Stimulated activated CD8-positive, alpha-beta memory T cell treated with anti-CD3 and anti-CD28 coated beads, Interleukin-15, amount 100 ng/mL, for 4 hours (primary cell): Measurements from ENCODE around the gene ITGAL.
"Not testable (repeated sequence)": the region's sequence is repeated elsewhere in the genome, so short reads cannot be mapped to it uniquely, and the experiment has no call there.

Source experiments
- DNase-seq, 2 donors: peaks; one replicate each; pipeline ENCODE4 v3.0.0-alpha.2; 2020; ENCODE audit warnings: low read depth in 2 of 2

The ITGAL gene

DNA sequence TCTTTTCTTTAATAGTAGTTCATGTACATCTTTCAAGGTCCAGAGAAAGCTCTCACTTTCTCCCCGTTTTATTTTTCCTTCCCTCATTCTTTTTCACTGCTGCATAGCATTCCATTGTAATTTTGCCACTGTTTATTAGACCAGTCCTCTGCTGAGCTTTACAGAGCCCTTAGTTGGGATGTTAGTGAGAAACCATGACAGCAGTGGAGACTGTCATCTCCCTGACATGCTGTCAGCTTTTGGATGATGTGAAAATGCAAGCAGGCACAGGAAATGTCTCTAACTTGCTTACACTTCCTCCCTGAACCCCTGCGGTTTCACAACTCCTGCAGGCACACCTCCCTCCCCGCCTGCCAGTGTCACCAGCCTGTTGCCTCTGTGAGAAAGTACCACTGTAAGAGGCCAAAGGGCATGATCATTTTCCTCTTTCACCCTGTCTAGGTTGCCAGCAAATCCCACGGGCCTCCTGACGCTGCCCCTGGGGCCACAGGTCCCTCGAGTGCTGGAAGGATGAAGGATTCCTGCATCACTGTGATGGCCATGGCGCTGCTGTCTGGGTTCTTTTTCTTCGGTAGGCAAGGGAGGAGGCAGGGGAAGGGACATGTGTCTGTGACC, at the start of gene ITGAL:
ITGAL (plus strand) TSS at position 415 of the 615 bp plus-strand sequence; CDS start at position 511, 96 bp downstream.
- peak; percentile 73 to 80 for DNase-seq

GRCh38 chr16:30428055-30428454, 44.5 kb upstream of the ITGAL start:
- no peak for DNase-seq

- no peak for DNase-seq
Observed at GRCh38 chr16:30429418-30429677, 43.2 kb upstream of the ITGAL start.

DNA sequence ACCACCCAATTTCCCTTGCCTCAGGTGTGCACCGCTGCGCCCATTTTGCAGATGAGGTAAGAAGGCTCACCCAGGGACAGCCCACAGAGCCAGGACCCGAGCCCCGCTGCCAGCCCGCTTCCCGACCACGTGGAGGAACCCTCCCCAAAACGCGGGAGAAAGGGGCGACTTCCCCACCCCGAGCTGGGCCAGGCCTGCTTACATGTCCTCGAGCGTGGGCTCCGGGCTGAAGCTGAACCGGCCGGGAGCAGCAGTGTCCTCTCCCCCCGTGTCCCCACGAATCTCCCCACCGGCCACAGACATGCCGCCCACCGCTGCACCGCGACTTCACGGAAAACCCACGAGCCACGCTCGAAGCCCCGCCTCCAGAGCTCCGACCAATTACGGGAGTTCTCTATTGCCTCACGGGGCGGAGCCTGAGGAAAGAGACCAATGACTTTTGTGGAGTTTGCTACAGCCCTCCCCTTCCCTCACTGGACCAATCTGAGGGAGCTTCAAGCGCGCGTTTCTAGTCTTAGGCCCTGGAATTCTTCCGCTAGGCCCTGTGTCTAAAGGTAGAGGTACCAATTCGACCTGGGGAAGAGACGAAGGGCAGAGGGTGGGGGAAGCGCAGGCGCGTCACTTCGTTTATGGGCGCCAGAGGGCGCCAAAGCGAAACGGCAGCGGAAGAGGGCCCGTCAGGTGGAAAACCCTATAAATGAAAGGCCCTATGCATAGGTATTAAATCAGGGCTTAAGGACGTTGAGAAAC, 42.7 kb upstream of the ITGAL start, which contains the start of gene DCTPP1:
DCTPP1 (minus strand) TSS at position 353 of the 750 bp plus-strand sequence; CDS start at position 303, 50 bp downstream.
- DNase-seq: peak; percentile 90 to 96

GRCh38 chr16:30430428-30430970, 42.0 kb upstream of the ITGAL start:
- no peak for DNase-seq

GRCh38 chr16:30434852-30435251, 37.7 kb upstream of the ITGAL start:
- no peak for DNase-seq

DNA sequence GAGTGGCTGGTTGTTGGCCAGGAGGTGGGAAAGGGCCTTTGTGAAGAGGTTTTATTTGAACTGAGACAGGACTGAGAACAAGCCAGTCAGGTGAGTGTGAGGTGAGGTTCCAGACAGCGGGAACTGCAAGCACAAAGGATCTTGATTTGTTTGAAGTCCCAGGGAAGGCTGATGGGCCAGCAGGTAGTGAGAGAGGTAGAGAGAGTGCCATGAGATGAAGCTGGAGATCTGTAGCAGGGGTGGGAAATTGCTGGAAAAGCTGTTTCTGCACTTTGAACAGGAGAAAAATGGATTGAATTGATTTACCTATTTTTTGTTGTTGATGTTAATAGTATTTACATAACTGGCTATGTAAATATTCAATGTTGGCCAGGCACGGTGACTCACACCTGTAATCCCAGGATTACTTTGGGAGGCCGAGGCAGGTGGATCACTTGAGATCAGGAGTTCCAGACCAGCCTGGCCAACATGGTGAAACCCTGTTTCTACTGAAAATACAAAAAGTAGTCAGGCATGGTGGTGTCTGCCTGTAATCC, 35.0 kb upstream of the ITGAL start:
- no peak for DNase-seq

DNA sequence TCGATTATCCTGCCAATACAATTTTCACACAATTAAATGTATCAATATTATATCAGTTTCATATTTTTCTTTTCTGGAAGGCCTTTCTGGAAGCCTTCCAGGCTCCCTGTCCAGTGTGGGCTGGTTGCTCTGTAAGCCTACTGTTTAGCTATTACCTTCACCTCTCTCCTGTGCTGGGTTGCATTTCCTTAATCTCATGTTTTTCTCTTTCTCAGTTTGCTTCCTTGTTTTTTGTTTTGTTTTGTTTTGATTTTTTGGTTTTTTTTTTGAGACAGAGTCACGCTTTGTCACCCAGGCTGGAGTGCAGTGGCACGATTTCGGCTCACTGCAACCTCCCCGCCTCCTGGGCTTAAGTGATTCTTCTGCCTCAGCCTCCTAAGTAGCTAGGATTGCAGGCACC, 33.7 kb upstream of the ITGAL start:
- no peak for DNase-seq

GRCh38 chr16:30439720-30440348, 32.7 kb upstream of the ITGAL start:
- no peak for DNase-seq

GRCh38 chr16:30443631-30444030, 28.9 kb upstream of the ITGAL start:
- no peak for DNase-seq

DNA sequence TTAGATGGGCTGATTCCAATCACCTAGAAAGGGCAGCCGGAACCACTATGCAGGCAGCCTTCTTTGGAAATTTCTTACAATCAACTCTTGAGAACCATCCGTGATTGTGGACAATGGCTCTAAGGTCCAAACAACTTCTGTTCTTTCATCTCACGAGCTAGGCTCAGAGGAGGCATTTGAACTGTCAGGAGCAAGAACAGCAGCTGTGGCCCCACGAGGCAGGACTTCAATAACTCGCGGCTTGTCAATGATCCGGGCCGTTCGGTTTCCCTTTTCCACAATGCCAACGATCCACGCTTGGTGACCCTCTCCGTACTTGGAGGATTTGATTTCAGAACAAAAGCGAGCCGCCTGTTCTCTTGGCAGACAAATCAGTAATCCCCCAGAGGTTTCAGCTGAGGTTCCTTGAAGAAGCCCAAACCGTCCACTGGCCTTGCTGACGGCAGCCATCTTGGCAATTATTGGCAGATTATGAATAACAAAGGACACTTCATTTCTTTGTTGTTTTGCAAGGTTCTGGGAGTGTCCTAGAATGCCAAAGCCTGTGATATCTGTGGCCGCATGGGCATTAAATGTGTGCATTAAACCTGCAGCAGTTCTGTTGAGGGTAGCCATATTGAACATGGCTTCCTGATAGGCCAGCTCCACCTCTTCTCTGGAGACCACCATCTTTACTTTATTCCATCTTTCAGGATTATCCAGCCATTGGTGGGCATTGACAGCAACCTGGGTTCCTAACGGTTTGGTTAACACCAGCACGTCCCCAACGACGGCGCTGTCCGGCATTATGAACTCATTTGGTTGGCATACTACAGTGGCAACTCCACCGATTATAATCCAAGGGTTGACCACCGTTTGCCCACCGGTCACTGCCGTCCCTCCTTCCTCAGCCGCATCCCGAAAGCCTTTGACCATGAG, 28.1 kb upstream of the ITGAL start:
- DNase-seq: no peak

DNA sequence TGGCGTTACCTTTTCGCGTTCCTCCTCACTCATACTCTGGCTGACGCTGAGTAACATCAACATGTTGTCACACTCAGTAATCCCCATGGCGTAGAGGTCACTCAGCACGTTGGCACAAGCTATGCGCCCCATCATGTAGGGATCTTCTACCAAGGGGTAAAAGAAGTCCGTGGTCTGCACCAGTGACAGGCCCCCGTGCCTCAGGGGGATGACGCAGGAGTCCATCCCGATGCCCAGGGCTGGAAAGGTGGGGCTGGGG, 27.5 kb upstream of the ITGAL start:
- DNase-seq: no peak

DNA sequence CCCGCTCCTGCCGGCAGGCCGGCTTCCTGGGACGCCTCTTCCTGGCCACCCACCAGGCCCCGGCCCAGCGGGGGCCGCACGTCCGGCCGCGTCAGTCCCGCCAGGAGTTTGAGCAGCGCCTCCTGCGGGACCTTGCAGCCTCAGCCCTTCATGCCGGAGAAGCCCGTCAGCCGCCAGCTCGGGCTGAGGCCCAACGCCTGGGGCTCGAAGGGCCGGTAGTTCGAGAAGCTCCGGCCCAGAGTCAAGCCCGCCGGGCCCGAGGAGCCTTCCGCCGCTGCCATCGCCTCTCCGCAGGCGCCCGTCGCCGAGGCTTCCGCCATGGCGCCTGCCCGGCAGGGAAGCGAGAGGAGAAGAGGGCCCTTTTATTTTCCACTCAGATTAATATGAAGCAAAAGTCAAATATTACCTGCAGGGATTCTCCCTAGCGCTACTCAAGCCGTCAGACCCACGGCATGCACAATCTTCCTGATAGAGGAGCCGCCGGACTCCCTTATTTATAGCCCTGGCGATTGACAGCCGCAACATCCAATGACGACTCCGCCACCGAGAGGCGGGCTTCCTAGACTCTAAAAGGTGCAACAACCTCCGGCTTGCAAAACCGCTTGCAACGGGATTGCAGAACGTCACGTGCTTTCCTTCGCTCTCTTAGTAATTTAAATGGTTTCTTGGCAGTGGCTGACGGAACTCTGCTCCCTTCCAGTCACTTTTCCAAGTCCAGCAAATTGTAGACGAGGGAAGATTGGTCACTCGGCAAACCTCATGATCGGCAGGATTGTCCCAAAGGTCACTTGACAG, 26.9 kb upstream of the ITGAL start, which contains the start of gene SEPHS2:
SEPHS2 (minus strand) TSS at position 467 of the 795 bp plus-strand sequence; CDS start at position 320, 147 bp downstream.
- peak; percentile 87 to 96 for DNase-seq

DNA sequence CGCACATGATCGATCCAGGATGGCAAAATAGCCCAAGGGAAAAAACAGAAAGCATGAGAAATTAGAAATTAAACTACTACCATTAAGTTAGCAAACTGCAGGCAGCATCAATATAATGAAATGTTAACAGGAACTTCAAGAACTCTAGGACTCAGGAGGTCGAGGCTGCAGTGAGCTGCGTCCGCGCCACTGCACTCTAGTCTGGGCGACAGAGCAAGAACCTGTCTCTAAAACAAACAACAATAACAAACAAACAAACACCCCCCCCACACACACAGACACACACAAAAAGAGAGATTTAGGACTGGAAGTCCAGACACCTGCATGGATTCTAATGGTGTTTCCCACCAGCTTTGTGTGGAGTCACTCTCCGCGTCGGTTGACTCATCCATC, 26.3 kb upstream of the ITGAL start:
- no peak for DNase-seq

DNA sequence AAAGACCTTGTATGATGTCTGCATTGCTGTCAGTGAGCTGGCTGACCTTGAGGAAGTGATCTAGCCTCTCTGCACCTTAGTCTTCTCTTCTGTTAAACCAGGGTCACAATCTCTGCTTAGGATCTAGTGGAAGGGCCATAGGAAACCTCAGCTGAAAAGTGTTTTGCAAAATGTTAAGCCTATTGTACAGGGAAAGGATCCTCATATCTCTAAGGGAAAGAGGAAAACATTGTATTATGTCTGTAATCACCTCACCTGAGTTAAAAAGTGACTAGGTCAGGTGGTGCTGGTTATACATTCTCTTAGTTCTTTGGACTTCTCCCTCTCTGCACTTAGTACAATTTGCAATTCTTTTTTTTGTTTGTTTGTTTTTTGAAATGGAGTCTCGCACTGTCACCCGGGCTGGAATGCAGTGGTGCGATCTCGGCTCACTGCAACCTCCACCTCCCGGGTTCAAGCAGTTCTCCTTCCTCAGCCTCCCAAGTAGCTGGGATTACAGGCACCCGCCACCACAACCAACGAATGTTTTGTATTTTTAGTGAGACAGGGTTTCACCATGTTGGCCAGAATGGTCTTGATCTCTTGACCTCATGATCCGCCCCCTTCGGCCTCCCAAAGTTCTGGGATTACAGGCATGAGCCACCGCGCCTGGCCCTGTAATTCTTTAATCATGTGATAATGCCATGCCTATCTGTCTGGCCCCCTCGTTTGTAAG, 24.9 kb upstream of the ITGAL start:
- no peak for DNase-seq

DNA sequence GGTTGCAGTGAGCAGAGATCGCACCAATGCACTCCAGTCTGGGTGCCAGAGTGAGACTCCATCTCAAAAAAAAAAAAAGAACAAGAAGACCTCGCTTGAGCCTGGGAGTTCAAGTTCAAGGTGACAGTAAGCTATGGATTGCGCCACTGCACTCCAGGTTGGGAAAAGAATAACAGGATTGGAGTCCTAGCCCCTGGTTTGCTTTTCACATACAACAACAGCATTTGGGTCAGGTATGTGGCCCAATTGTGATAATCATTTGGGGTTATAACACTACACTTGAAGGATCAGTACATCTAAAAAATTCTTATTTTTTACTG, 23.5 kb upstream of the ITGAL start:
- DNase-seq: no peak

DNA sequence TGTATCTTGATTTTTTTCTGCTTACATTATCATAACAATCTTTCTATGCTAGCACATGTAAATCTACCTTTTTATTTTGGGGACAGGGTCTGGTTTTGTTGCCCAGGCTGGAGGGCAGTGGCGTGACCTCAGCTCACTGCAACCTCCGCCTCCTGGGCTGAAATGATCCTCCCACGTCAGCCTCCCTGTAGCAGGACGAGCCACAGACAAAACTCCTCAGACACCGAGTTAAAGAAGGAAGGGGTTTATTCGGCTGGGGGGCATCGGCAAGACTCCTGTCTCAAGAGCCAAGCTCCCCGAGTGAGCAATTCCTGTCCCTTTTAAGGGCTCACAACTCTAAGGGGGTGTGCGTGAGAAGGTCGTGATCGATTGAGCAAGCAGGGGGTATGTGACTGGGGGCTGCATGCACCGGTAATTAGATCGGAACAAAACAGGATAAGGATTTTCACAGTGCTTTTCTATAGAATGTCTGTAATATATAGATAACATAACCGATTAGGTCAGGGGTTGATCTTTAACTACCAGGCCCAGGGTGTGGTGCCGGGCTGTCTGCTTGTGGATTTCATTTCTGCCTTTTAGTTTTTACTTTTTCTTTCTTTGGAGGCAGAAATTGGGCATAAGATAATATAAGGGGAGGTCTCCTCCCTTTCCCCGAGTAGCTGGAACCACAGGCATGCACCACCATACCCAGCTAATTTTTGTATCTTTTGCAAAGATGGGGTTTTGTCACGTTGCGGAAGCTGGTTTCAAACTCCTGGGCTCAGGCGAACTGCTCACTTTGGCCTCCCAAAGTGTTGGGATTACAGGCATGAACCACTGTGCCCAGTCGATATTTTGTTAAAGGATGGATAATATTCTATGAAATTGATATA, 19.6 kb upstream of the ITGAL start:
- DNase-seq: not testable (repeated sequence)

DNA sequence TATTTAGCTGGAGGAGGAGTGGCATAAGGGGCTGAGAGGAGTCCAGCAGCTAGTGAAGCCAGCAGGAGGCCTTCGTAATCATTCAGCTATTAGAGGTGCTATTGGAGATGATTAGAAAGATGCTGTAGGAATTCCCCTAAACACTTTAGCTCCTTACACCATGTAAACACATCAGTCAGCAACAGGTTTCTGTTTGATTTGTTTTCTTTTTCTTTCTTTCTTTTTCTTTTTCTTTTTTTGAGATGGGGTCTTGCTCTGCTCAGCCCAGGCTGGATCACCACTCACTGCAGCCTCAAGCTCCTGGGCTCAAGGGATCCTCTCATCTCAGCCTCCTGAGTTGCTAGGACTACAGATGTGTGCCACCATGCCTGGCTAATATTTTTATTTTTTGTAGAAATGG, 16.2 kb upstream of the ITGAL start:
- no peak for DNase-seq

DNA sequence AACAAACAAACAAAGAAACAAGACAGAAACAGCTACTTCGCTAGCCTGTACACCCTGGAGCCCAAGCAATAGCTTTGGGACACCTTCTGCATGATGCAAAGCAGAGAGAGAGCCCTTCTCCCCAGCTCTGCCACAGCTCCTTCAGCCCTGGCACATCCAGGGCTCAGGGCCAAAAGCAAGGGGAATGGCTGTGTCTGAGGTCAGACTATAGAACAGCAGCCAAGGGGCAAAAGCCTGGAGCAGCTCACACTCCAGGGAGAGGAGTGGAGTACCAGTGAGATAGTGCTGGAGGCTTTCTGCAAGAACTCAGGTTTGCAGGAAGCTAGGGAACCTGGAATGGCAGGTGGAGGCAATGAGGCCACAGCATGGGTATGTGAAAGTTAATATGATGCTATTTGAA, 15.3 kb upstream of the ITGAL start:
- DNase-seq: no peak
